ENCODE data around the gene DGKH. TPM values are rescaled to one million over a fixed set of nuclear protein-coding genes. Genes with fewer than 3 reads are reported as not detected.
A peak's percentile ranks its signal among the peaks of the same experiment; 100 is the strongest.

Gene DGKH
- total and polyA plus RNA-seq, 2 experiments from 2014 or later = 3.6 to 7.2 TPM

DNA sequence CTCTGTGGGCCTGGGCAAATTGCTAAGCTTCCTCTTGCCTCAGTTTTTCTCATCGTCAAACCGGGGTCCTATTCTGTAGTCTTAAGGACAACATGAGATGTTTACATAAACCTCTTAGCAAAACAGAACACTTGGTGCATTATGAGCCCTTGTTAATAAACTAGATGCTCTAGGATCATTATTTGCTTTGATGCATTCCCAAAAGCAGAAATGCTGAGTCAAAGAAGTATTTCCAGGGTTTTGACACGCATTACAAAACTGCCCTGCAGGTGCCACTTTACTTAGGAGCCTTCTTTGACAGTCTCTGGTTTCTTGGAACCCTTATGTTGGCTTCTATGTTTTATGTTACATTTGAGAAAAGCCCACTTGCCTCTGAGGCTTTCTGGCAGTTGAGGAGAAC lies 235.6 kb downstream of the DGKH start:
- H3K27ac ChIP-seq = peak overlapping the region; percentile 13
- H3K9me3 ChIP-seq (ENCODE audit: low read depth) = no peaks in the 10 kb centered on the region
- peaks cover 75% of the 10 kb centered on the region for H3K79me2 ChIP-seq
- no peak for TF ChIP-seq EZH2phosphoT487 (IDR thresholded peaks at IDR 0.05; ENCODE audit: low read depth, severe bottlenecking, unreplicated experiment)
- no peak for TF ChIP-seq EZH2 (IDR thresholded peaks at IDR 0.05; ENCODE audit: borderline replicate concordance)
- TF ChIP-seq, protein P1, sequence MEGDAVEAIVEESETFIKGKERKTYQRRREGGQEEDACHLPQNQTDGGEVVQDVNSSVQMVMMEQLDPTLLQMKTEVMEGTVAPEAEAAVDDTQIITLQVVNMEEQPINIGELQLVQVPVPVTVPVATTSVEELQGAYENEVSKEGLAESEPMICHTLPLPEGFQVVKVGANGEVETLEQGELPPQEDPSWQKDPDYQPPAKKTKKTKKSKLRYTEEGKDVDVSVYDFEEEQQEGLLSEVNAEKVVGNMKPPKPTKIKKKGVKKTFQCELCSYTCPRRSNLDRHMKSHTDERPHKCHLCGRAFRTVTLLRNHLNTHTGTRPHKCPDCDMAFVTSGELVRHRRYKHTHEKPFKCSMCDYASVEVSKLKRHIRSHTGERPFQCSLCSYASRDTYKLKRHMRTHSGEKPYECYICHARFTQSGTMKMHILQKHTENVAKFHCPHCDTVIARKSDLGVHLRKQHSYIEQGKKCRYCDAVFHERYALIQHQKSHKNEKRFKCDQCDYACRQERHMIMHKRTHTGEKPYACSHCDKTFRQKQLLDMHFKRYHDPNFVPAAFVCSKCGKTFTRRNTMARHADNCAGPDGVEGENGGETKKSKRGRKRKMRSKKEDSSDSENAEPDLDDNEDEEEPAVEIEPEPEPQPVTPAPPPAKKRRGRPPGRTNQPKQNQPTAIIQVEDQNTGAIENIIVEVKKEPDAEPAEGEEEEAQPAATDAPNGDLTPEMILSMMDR (IDR thresholded peaks at IDR 0.05; ENCODE audit: poor library complexity) = no peak
- H3K4me2 ChIP-seq = no peak overlapping the region
- H4K20me1 ChIP-seq (ENCODE audit: insufficient read depth, poor library complexity, severe bottlenecking) = peaks cover 4% of the 10 kb centered on the region
- DNase-seq (ENCODE audit: low spot score) = no peak
- H3K4me3 ChIP-seq = no peak overlapping the region
- no peak overlapping the region for H2AFZ ChIP-seq
- no peaks in the 10 kb centered on the region for H3K27me3 ChIP-seq
- WGBS (ENCODE audit: low lambda C conversion rate, missing lambda C conversion rate) = 80% methylated on average over 3 of the region's 3 CpGs
- H3K4me1 ChIP-seq (ENCODE audit: insufficient read depth) = no peaks in the 10 kb centered on the region
- H3K9me2 ChIP-seq (replicated peaks; ENCODE audit: insufficient read depth) = no peaks in the 10 kb centered on the region
- H3K36me3 ChIP-seq (replicated peaks; ENCODE audit: insufficient read depth, low read depth) = peaks cover 3% of the 10 kb centered on the region

Small RNA genes lying within 50 kb of the gene (small RNA-seq; reads per million reads assigned to genes)
- not detected for gene RPS28P8

Other genes starting within 250 kb of the DGKH start
- 19.5 and 26.6 TPM in 2 replicates for gene VWA8, start 87.5 kb upstream of the DGKH start, total RNA-seq
- gene VWA8, start 87.5 kb upstream of the DGKH start, polyA plus RNA-seq = 3.3 and 4.9 TPM in 2 replicates
- gene AKAP11, start 223.5 kb downstream of the DGKH start, total RNA-seq = 27.2 and 30.6 TPM in 2 replicates
- gene AKAP11, start 223.5 kb downstream of the DGKH start, polyA plus RNA-seq = 3.7 and 4.4 TPM in 2 replicates